Measurements from ENCODE around the gene FAM89B. TPM values are rescaled to one million over a fixed set of nuclear protein-coding genes. Genes with fewer than 3 reads are reported as not detected.

Gene FAM89B
- total and polyA plus RNA-seq, 2 donors (not counting 3 experiments of a cell fraction or from before 2014, with no cell fraction given), result 63.1 to 153 TPM

- CTCF ChIA-PET, result interaction anchor here (0.9 to 12.2 kb wide), 6 partner anchors 8 to 45 kb away, joined by 3 to 206 read pairs (median 18); partner anchors contain the start of genes EHBP1L1, FAM89B, PCNX3 and ZNRD2
- FAIRE-seq (no peak), DNase-seq (ENCODE audit: low read depth, low spot score) (no peak)
- Histone ChIP-seq H3K9ac (replicated peaks; ENCODE audit: extremely low read depth, insufficient read depth, low read length) (no peak overlapping the region), H2AFZ (ENCODE audit: low read depth, low read length) (no peak overlapping the region), H3K79me2 (ENCODE audit: control insufficient read depth, insufficient read depth, low read length) (no peaks in the 10 kb centered on the region), H3K27me3 (ENCODE audit: control insufficient read depth in 2 of 2, insufficient read depth in 2 of 2, low read length in 2 of 2) (no peaks in the 10 kb centered on the region), H3K4me3 (replicated peaks in 1 of 3; ENCODE audit: insufficient read depth in 1 of 3, low read depth in 1 of 3, low read length in 3 of 3) (no peak overlapping the region), H3K9me1 (replicated peaks; ENCODE audit: control insufficient read depth, extremely low read depth, insufficient read depth, low read length) (no peaks in the 10 kb centered on the region), H4K20me1 (replicated peaks; ENCODE audit: control insufficient read depth, extremely low read depth, insufficient read depth, low read length) (no peaks in the 10 kb centered on the region), H3K4me1 (ENCODE audit: control insufficient read depth, extremely low read depth, insufficient read depth, low read length) (no peaks in the 10 kb centered on the region), H3K36me3 (ENCODE audit: control insufficient read depth in 2 of 2, extremely low read depth in 1 of 2, insufficient read depth in 2 of 2, low read length in 2 of 2) (no peaks in the 10 kb centered on the region), H3K4me2 (ENCODE audit: insufficient read depth, low read length) (no peak overlapping the region), H3K27ac (ENCODE audit: insufficient read depth, low read depth, low read length) (no peak overlapping the region), H3K9me3 (replicated peaks; ENCODE audit: control insufficient read depth, insufficient read depth, low read length) (no peaks in the 10 kb centered on the region)
- dilution Hi-C loops (cut with MboI; ENCODE audit: extremely low pct_ligation_motif_present, low sequenced_read_pairs) (no loop called here), intact Hi-C loops (cut with micrococcal nuclease) (no loop called here)
- TF ChIP-seq MYC (IDR thresholded peaks at IDR 0.05; ENCODE audit: low read depth, low read length) (no peak), GATA2 (IDR thresholded peaks at IDR 0.05; ENCODE audit: insufficient read depth, insufficient read length, low read depth, low read length) (no peak), POLR2AphosphoS5 (IDR thresholded peaks at IDR 0.05; ENCODE audit: insufficient read depth, low read depth, low read length) (no peak), MAX (IDR thresholded peaks at IDR 0.05; ENCODE audit: insufficient read depth, insufficient read length) (no peak), FOS (IDR thresholded peaks at IDR 0.05; ENCODE audit: borderline replicate concordance, insufficient read depth, low read length) (no peak), POLR2A (IDR thresholded peaks at IDR 0.05; ENCODE audit: low read depth, low read length) (no peak), CTCF (IDR thresholded peaks at IDR 0.05; ENCODE audit: extremely low read depth in 1 of 2, insufficient read depth in 1 of 2, low read depth in 1 of 2, low read length in 2 of 2) (no peak), JUN (IDR thresholded peaks at IDR 0.05; ENCODE audit: borderline replicate concordance, insufficient read depth, insufficient read length, low read depth) (no peak), EZH2 (IDR thresholded peaks at IDR 0.05; ENCODE audit: borderline replicate concordance, low read depth, low read length, severe bottlenecking) (no peak)
- POLR2A ChIA-PET, result no interaction called here
- no TSS peak for BruUV-seq (replicated peaks)
Observed at GRCh38 chr11:65585396-65586246, 13.3 kb downstream of the FAM89B start.

Measured in endothelial cell of umbilical vein (primary cell).